HG02884 (cell line): Measurements from ENCODE around the gene ARFIP1.

Experiments
- ATAC-seq: cut with Tn5 transposase; IDR thresholded peaks from one replicate; pipeline ENCODE4 v1.9.1; 2021; ENCODE audit warnings: mild to moderate bottlenecking, moderate library complexity; ENCODE audit not compliant: unreplicated experiment

The ARFIP1 gene

GRCh38 chr4:152784490-152785350, 5.0 kb downstream of the ARFIP1 start:
- no peak for ATAC-seq

- ATAC-seq = no peak
Observed at GRCh38 chr4:152785639-152786615, 6.2 kb downstream of the ARFIP1 start.

DNA sequence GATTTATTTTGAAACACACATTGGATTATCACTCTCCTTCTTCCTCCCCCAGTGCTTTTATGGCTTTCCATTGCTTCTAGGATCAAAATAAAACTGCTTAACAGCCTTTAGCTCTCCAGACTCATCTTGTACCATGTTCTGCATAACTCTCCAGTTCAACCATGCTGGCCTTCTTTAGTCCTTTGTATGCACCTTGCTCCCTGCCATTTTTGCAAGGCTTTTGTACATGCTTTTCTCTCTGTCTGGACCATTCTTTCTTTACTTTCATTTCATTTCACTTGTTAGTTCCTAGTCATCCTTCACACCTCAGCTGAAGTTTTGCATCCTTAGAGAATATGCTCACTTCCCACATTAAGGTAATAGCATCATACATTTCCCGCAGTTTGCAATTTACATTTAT, 6.9 kb downstream of the ARFIP1 start:
- no peak for ATAC-seq

DNA sequence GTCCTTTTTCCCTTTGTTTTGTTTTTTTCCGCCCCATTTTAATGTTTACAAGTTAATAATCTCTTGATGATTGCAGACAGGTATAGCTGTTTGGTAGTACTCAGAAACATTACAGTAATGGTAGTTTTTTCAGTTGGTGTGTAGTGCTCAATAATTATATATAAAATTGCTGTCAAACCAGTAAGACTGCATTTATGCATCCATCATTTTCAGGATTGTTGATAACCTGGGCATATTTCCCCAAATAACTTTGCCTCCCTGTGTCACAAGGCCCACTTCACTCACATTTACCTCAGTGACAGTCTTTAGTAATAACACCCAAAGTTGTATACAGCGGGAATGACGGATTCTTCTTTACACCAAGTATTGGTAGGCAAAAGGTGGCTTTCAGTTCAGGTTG, 16.1 kb downstream of the ARFIP1 start:
- no peak for ATAC-seq

DNA sequence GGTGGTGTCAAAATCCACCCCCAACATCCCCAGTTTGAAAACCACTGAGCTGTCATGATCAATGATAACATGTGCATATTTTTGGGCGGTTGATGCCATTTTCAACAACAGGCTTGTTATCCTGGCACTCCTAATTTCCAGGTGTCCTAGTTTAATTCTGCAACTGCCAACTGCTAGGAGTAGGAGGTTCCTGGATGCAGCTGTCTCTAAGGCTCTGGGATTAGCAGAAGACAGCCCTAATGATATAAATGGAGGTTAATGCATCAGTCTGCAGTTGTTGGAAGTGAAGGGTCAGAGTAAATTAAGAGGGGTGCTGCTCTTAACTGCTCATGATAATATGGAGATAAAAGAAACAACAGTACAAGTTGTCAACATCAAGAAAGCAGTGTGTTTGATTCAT, 23.8 kb downstream of the ARFIP1 start:
- no peak for ATAC-seq

DNA sequence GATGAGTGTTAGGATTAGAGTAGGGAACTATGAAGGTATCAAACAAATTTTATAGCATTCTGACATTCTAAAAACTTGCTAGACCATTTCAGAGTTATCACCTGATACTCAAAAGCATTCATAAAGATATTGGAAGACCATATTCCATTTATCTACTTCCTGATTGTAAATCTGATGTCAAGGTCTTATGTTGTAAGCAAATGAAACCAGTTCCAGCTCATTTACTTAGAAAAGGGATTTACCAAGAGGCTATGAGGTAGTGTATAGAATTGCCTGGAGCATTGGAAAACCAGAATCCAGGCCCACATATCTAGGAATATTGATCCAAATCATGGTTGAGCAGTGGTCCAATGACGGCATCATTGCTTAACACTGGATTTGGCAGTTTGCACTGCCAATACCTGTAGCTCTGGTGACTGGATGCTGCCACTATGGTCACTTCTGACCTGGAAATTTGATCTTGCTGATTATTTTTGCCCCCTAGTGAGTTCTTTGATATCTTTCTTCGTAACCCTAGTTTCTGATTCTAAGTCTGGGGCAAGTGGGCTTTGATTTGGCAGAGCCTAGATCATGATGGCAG, 25.4 kb downstream of the ARFIP1 start:
- ATAC-seq = no peak

DNA sequence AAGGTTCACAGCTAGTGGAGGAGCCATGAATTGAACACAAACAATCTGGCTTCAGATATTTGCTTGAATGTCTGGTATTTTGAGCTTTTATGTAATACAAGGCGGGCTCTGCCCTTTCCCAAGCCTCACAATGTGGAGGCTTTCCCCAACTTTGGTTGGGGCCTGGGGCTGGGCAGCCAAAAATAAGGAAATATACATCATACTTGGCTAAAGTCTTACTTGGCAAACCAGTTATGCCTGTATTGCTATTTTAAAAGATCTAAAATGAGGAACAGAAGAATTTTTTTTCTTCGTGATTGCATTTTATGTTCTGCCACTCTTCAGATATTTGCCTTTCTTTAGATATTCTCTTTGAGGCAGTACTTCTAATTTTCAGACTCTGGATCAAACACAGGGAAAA, 26.1 kb downstream of the ARFIP1 start:
- no peak for ATAC-seq

GRCh38 chr4:152806501-152807125, 26.9 kb downstream of the ARFIP1 start:
- ATAC-seq = no peak

DNA sequence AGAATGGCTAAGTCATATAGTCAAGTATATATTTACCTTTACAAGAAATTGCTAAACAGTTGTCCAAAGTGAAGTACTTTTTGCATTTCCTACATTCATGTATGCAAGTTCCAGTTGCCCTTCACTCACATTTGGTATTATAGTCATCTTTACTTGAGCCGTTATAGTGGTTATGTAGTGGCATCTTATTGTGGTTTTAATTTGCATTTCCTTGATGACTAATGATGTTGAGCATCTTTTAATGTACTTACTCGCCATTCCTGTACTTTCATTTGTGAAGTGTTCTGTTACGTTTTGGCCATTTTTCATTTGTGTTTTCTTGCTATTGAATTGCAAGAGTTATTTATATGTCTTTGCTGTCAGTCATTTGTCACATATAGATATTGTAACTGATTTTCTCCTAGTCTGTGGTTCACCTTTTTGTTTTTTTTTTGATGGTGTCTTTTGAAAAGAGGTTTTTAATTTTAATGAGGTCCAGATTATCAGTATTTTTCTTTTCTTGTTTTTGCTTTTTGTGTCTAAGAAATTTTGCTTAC, 27.6 kb downstream of the ARFIP1 start:
- no peak for ATAC-seq

DNA sequence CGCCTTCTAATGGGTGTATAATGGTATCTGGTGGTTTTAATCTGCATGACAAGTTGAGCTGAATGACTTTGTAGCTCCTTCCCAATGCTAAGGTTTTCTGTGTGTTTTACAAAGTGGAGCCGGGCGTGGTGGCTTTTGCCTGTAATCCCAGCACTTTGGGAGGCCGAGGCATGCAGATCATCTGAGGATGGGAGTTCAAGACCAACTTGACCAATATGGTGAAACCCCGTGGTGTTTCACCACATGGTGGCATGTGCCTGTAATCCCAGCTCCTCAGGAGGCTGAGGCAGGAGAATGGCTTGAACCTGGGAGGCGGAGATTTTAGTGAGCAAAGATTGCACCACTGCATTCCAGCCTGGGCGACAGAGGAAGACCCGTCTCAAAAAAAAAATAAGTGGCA, 28.9 kb downstream of the ARFIP1 start:
- ATAC-seq = no peak

DNA sequence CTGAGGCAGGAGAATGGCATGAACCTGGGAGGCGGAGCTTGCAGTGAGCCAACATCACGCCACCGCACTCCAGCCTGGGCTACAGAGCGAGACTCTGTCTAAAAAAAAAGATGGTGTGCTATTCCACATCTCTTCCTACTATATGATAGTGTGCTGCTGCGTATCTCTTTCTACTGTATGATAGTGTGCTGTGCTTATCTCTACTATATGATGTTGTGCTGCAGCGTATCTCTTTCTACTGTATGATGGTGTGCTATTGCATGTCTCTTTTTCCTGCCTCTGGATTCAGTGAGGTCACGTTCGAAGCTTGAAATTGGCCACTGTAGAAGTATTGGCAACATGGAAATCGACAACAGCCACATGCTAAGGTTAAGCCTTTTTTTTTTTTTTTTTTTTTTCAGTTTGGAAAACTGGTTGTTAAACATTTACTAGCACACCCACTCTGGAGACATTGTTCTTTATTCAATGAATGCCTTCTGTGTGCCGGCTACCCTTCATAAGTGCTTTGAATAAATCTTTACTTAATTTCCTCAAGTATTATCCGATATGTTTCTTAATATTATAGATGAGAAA, 31.0 kb downstream of the ARFIP1 start:
- no peak for ATAC-seq

- no peak for ATAC-seq
Observed at GRCh38 chr4:152815078-152815477, 35.3 kb downstream of the ARFIP1 start.

DNA sequence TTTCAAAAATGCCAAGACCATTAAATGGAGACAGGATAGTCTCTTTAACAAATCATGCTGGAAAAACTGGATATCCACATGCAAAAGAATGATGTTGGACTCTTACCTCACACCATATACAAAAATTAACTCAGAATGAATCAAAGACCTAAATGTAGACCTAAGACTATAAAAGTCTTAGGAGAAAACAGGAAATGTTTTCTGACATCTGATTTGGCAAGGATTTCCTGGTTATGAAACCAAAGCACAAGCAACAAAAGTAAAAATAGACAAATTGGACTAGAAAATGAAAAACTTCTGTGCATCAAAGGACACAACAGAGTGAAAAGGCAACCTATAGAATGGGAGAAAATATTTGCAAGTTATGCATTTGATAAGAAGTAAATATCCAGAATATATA, 37.6 kb downstream of the ARFIP1 start:
- ATAC-seq = no peak

DNA sequence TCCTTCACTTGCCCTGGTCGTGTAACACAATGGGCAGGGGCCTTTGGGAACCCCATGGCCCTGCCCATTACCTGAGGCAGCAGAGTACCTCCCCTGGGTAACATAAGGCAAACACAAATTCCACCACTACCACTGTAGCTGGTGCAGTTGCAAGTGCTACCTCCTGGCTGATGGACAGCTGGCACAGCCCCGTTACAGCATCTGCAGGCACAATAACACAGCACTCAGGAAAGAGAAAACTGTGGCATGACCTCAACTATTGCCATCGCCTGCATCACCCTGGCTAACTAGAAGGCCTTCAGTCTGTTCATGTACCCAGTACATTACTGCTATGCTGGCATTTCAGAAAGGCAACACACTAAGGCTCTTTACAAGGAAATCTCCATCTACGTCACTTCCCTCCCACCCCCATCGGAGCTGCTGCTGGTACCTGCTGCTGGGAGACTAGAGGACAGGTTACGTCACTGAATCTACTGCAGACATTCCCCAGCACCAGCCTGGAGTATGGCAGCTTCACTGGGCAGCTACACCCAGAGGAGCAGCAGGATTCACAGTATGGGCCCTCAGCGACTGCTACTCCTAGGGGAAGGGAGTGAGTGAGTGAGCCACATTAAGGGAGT, 39.4 kb downstream of the ARFIP1 start:
- no peak for ATAC-seq

GRCh38 chr4:152820073-152820472, 40.3 kb downstream of the ARFIP1 start:
- ATAC-seq = no peak

DNA sequence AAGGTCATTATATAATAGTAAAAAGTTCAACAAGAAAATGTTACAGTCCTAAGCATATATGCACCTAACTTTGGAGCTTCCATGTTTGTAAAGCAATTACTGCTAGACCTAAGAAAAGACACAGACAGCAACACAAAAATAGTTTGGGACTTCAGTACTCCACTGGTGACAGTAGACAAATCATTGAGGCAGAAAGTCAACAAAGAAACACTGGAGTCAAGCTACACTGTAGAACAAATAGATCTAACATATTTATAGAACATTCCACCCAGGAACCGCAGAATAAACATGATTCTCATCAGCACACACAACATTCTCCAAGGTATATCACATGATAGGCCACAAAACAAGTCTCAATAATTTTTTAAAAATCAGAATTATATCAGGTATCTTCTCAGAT, 42.6 kb downstream of the ARFIP1 start:
- no peak for ATAC-seq

- ATAC-seq = no peak
Observed at GRCh38 chr4:152824561-152824960, 44.8 kb downstream of the ARFIP1 start.

DNA sequence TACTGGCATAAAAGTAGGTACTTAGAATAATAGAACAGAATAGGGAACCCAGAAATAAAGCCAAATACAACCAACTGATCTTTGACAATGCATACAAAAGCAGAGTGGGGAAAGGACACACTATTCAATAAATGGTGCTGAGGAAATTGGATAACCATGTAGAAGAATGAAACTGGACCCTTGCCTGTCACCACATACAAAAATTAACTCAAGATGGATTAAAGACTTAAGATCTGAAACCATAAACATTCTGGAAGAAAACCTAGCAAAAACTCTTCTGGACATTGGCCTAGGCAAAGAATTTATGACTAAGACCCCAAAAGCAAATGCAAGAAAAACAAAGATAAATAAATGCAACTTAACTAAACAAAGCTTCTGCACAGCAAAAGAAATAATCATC, 45.6 kb downstream of the ARFIP1 start:
- ATAC-seq = no peak

DNA sequence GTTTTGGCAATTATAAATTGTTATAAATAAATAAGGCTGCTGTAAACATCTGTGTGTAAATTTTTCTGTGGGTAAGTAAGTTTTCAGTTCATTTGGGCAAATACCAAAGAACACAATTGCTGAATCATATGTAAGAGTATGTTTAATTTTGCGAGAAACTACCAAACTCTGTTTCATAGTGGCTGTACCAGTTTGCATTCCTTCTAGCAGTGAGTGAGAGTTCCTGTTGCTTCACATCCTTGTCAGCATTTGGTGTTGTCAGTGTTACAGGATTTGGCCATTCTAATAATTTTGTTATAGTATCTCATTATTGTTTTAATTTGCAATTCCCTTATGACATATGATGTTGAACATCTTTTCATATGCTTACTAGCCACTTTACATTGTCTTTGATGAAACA, 48.4 kb downstream of the ARFIP1 start:
- no peak for ATAC-seq

DNA sequence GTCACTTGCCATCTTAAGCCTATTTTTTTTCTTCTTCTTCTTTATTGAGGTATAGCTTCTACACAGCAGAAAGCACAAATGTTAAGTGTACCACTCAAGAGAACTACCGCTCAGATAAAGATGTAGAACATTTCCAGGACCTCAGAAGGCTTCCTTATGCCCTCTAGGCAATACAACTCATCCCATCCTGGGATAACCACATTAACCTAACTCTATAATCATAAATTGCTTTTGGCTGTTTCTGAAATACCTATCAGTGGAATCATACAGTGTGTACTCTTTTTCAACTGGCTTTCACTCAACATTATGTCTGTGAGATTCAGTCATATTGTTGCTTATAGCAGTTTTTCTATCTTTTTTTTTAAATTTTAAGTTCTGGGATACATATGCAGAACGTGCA, 51.7 kb downstream of the ARFIP1 start:
- ATAC-seq = no peak
